Erythroblast (primary cell): Measurements from ENCODE around the gene TAC4.

Source experiments
- GATA1 ChIP-seq: IDR thresholded peaks from 2 replicates; pipeline ENCODE4 v1.6.1; 2011; ENCODE audit warnings: low read depth, mild to moderate bottlenecking, control low read depth, low read length, moderate library complexity
- POLR2A ChIP-seq: IDR thresholded peaks from 2 replicates; pipeline ENCODE4 v1.6.1; 2011; ENCODE audit warnings: mild to moderate bottlenecking, low read length

DNA sequence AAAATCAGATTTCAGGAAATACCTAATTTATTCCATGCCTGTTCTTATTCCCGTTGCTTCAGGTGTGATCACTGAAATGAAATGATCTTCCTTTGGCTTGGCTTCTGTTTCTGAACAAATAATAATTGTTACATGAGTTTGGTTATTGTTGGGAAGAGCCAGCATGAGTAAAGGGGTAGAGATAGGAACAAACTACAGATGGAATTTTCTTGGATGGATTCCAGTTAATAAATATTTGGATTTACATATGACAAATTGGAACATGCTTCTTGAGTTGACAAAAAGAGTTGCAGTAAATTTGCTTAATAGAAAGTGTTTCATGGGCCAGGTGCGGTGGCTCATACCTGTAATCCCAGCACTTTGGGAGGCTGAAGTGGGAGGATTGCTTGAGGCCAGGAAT is 28.2 kb downstream of the TAC4 start:
- TF ChIP-seq POLR2A (no peak), GATA1 (no peak)
